Right lobe of liver (tissue), 4 donors: Measurements from ENCODE around the gene KCTD10.

Experiments
- CTCF ChIP-seq, 4 donors: fragments of 200-600 bp in 3 of 4; fragments of 450-650 bp in 1 of 4; IDR thresholded peaks; one replicate each; pipeline versions ENCODE4 v1.5.1 to v1.8.0; 2016 to 2022; ENCODE audit warnings: antibody characterized with exemption in 4 of 4, mild to moderate bottlenecking in 2 of 4
- POLR2A ChIP-seq: fragments of 450-650 bp; IDR thresholded peaks from one replicate; pipeline ENCODE4 v1.6.1; 2017; ENCODE audit warnings: antibody characterized with exemption, mild to moderate bottlenecking
- donor health status: DM: no; HTN: no; CAD: no.
- donor health status: DM: no; HTN: no; CAD: no.
- donor health status: DM: no; HTN: yes; CAD: no.

GRCh38 chr12:109491671-109492070, 14.6 kb upstream of the KCTD10 start:
- TF ChIP-seq CTCF (IDR thresholded peaks at IDR 0.05) (no peak), POLR2A (no peak)
